ENCODE data around the gene GMDS. TPM values are rescaled to one million over a fixed set of nuclear protein-coding genes. Genes with fewer than 3 reads are reported as not detected.

GMDS gene
- total RNA-seq, 1 donor from 2014 or later = 24.2 TPM

DNA sequence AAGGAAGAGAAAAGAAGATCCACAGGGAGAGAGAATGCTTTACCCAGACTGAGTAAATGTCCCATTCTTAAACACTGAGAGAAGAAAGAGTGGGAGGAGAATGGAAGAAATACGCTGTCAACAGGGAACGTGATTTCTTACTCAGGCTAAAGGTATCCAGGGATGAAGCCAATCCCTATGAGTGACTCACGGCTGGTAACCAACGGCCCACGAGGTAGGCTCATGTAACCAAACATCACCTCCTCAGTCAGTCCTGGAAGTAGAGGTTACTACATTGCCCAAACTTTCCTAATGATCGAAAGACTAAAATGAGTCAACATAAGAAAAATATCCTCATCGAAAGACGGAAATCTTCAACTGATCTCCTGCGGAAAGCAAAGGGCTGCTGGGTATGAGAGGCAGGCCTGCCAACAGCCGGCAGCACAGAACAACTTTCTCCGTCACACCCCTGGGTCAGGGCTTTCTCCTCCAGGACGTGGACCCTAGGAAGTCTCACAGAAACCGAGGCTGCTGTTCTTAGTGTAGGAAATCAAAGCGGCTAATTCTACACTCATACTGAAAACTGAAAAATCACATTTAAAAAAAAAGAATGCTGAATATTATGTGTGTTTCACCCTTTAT is 292.6 kb downstream of the GMDS start:
- intact Hi-C loops (cut with micrococcal nuclease) = no loop called here

DNA sequence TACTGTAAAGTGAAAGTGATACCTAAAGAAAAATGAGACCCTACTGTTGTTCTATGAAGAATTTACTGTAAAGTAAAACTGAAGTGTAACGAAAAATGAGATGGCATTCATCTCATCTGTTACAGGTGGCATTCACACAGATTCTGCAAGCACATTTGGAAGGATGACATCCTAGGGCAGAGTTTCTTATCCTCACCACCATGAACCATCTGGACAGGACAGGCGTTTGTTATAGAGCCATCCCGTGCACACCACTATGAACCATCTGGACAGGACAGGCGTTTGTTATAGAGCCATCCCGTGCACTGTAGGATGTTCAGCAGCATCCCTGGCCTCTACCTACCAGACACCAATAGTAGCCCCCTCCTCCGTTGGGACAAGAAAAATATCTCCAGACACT is 294.8 kb downstream of the GMDS start:
- intact Hi-C loops (cut with micrococcal nuclease) = no loop called here

DNA sequence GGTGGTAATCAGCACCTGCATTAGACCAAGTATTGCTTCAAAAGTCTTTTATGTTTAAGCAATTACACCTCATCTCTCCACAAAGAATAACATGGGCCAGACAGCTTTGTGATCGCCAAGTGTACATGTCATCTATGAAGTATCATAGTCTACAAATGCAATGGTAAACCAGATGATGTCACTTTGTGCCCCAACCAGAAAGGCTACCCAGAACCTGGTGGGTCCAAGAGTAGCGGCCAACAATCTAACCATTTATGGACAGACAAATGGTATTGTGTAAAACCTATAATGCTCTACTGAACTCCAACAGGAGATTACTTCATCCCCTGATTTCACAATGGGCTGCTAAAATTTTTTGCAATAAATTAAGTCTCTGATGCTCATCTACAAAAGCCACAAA is 295.9 kb downstream of the GMDS start:
- intact Hi-C loops (cut with micrococcal nuclease) = no loop called here

- intact Hi-C loops (cut with micrococcal nuclease) = no loop called here
Observed at GRCh38 chr6:1947922-1948321, 297.5 kb downstream of the GMDS start.

- intact Hi-C loops (cut with micrococcal nuclease) = no loop called here
Observed at GRCh38 chr6:1946583-1946982, 298.8 kb downstream of the GMDS start.

DNA sequence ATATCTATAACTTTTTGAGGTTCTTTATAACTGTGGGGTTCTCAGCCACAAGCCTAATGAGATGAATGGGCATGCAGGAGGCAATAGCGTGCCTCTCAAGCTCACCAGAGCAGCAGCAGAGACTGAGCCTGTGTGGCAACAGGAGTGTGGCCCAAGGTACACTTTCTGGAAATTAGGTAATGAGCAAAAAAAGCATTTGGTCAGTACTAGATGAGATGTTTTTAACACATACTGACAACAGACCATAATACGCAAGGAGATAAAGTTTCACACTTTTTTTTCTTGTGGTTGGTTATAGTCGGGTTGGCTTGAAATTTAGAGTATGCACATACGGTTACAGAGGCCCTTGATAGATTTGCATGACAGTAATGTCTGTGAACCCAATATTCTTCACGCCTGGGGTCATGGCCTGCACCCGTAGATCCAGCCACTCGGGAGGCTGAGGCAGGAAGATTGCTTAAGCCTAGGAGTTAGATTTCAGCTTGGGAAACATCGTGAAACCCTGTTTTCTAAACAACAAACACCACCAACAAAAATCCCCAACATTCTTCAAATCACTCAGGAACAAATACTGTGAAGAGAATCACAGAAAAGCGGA is 300.1 kb downstream of the GMDS start:
- intact Hi-C loops (cut with micrococcal nuclease) = no loop called here

DNA sequence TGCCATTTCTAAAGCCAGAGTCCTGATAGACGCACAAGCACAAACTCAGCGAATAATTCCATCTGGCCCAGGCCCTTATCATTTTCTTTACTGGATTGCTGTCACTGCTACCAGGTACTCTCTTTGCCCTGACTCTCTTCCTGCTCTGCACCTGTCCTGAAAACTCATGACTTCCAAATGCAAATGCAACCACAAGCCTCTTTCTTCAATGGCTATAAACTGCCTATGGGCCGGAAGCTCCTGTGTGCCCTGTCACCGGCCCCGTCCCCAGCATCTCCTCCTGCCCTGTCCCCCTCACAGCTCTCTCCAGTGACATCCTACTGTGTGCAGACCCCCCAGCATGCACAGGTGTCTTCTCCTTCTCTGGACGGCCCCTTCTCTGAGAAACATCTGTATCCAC is 302.6 kb downstream of the GMDS start:
- intact Hi-C loops (cut with micrococcal nuclease) = no loop called here

- intact Hi-C loops (cut with micrococcal nuclease) = no loop called here
Observed at GRCh38 chr6:1941534-1941933, 303.9 kb downstream of the GMDS start.

DNA sequence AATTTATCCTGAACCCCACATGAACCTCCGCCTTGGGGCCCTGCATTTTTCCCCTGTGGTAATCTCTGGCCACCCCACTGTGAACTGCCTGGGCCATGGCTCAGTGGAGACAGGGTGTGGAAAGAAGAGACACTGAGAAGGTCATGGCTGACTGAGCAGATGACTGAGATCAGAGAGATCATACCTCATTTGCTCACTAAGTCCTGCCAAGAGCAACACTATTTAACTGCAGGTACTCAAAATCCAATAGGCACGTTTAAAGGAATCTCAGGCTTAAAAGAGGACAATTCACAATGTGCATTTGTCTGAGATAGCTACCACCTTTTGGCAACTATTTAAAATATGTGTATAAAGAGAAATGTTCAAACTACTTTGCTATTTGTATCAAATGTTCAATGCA is 305.0 kb downstream of the GMDS start:
- intact Hi-C loops (cut with micrococcal nuclease) = no loop called here

GRCh38 chr6:1933292-1933691 is 312.1 kb downstream of the GMDS start:
- intact Hi-C loops (cut with micrococcal nuclease) = no loop called here

DNA sequence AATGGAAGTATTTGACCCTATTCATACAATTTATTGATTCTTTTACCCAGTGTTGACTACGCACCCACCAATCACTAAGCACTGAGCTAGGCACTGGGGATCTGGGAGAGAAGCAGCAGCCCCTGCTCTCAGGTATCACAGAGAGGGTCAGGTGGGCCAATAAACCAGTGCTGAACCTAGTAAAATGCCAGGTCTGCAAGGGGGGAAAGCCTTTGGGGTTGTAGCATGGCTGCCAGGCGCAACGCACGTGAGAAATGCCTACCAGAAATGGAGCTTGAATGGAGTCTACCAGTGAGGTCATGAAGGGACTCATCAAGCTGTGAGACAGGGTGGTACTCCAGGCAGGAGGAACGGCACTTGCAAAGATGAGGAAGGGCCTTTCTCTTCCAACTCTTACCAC is 313.6 kb downstream of the GMDS start:
- intact Hi-C loops (cut with micrococcal nuclease) = no loop called here

- intact Hi-C loops (cut with micrococcal nuclease) = no loop called here
Observed at GRCh38 chr6:1930356-1930755, 315.0 kb downstream of the GMDS start.

GRCh38 chr6:1929931-1930330 is 315.5 kb downstream of the GMDS start:
- intact Hi-C loops (cut with micrococcal nuclease) = no loop called here

GRCh38 chr6:1925743-1926430 is 319.5 kb downstream of the GMDS start:
- intact Hi-C loops (cut with micrococcal nuclease) = no loop called here

- intact Hi-C loops (cut with micrococcal nuclease) = no loop called here
Observed at GRCh38 chr6:1923449-1923848, 322.0 kb downstream of the GMDS start.

GRCh38 chr6:1917626-1918371 is 327.6 kb downstream of the GMDS start:
- intact Hi-C loops (cut with micrococcal nuclease) = no loop called here

DNA sequence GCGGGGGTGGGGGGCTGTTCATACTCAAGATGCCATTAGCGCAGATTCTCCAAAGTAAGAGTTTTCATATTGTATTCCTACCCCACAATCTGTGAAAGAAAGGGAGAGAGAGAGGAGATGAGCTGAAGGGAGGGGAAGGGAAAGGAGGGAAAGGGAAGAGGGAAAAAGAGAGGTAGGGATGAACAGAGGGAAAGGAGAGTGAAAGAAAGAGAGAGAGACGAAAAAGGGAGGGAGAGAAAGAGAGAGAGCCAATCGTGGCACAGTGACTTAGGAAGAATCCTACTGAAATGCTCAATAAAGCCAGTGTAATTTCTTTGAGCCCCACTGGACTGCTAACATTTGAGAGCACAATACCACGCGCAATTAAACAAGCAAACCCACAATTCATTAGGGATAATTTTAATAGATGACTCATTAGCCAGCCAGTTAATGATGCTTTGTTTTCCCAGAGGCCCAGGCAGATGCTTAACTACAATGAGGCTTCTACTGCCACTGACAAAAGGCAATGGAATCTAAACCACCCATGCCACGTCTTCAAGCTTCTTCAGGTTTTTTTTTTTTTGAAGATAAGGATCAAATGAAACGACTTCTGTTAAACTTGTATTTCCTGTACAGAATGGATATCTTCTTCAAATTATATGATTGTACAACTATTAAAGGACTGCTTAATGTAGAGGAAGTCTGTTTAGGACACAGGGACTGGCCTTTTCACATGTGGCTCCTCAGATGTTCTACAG is 328.9 kb downstream of the GMDS start:
- intact Hi-C loops (cut with micrococcal nuclease) = no loop called here

- intact Hi-C loops (cut with micrococcal nuclease) = no loop called here
Observed at GRCh38 chr6:1915226-1915625, 330.2 kb downstream of the GMDS start.

- intact Hi-C loops (cut with micrococcal nuclease) = no loop called here
Observed at GRCh38 chr6:1913577-1913976, 331.8 kb downstream of the GMDS start.

DNA sequence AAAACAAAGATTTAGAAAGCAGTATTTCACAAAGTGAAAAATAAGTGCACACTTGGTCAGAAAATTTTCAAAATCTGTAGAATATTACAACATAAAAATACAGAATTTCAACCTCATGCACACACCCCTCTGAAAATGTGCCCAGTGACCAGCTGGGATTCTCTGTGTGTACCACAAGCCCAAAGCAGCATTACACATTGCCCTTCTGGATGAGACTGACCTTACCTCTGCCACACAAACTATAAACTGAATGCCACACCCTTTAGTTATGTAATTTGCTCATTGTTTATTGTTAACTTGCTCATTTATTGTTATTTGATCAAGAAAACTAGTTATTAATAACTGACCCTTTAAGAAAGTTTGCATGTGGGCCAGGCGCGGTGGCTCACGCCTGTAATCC is 332.7 kb downstream of the GMDS start:
- intact Hi-C loops (cut with micrococcal nuclease) = no loop called here

- intact Hi-C loops (cut with micrococcal nuclease) = no loop called here
Observed at GRCh38 chr6:1911474-1911873, 333.9 kb downstream of the GMDS start.
